HEK293T (cell line): ENCODE data around the gene MPHOSPH9.

Experiments used
- BHLHE40 ChIP-seq: fragments of 450-650 bp; IDR thresholded peaks from 2 replicates; pipeline ENCODE4 v1.6.1; 2016; ENCODE audit warnings: mild to moderate bottlenecking, moderate library complexity, borderline replicate concordance
- CTBP1 ChIP-seq: fragments of 450-650 bp; IDR thresholded peaks from 2 replicates; pipeline ENCODE4 v1.6.1; 2016; ENCODE audit warnings: borderline replicate concordance
- FOXA1 ChIP-seq: fragments of 450-650 bp; IDR thresholded peaks from 2 replicates; pipeline ENCODE4 v1.6.1; 2016; ENCODE audit warnings: mild to moderate bottlenecking
- FOXK2 ChIP-seq: fragments of 450-650 bp; IDR thresholded peaks from 2 replicates; pipeline ENCODE4 v1.6.1; 2016; ENCODE audit warnings: mild to moderate bottlenecking
- FOXM1 ChIP-seq: fragments of 450-650 bp; IDR thresholded peaks from 2 replicates; pipeline ENCODE4 v1.6.1; 2017; ENCODE audit warnings: mild to moderate bottlenecking, borderline replicate concordance
- HDGF ChIP-seq: fragments of 450-650 bp; IDR thresholded peaks from 2 replicates; pipeline ENCODE4 v1.6.1; 2017; ENCODE audit warnings: antibody characterized with exemption, borderline replicate concordance
- NFRKB ChIP-seq: fragments of 450-650 bp; IDR thresholded peaks from 2 replicates; pipeline ENCODE4 v1.6.1; 2016; ENCODE audit warnings: mild to moderate bottlenecking, moderate library complexity
- SP1 ChIP-seq: fragments of 450-650 bp; IDR thresholded peaks from 2 replicates; pipeline ENCODE4 v1.6.1; 2017
- ZNF384 ChIP-seq: fragments of 450-650 bp; IDR thresholded peaks from 2 replicates; pipeline ENCODE4 v1.6.1; 2016

DNA sequence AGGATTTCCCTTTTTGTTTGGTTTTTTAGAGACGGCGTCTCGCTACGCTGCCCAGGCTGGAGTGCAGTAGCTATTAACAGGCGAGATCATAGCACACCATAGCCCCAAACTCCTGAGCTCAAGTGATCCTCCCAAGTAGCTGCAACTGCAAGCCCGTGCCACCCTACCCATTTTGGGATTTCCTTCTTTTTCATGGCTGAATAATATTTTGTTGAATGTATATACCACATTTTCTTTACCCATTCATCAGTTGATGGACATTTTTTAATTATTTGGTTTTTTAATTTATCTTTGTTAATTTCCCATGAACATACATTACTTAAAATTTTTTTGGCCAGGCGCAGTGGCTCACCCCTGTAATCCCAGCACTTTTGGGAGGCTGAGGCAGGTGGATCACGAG is 97.3 kb downstream of the MPHOSPH9 start:
- TF ChIP-seq ZNF384, result no peak
- TF ChIP-seq FOXM1, result no peak
- no peak for TF ChIP-seq SP1
- TF ChIP-seq NFRKB, result no peak
- no peak for TF ChIP-seq HDGF
- TF ChIP-seq BHLHE40, result no peak
- no peak for TF ChIP-seq CTBP1
- no peak for TF ChIP-seq FOXA1
- TF ChIP-seq FOXK2, result no peak
